ENCODE data around the gene CTIF. TPM values are rescaled to one million over a fixed set of nuclear protein-coding genes. Genes with fewer than 3 reads are reported as not detected.

The CTIF gene
- total RNA-seq, 1 donor from 2014 or later = 54.8 TPM

GRCh38 chr18:48572402-48573126, 33.7 kb downstream of the CTIF start:
- no peak for DNase-seq
- Histone ChIP-seq H3K36me3 (no peaks in the 10 kb centered on the region), H3K27ac (no peak overlapping the region), H3K27me3 (ENCODE audit: low read depth) (no peaks in the 10 kb centered on the region), H3K4me1 (no peaks in the 10 kb centered on the region), H3K9me3 (no peaks in the 10 kb centered on the region), H3K4me3 (no peak overlapping the region)
- intact Hi-C loops (cut with DNase I) = no loop called here
- no peak for ATAC-seq
- TF ChIP-seq, protein P1, sequence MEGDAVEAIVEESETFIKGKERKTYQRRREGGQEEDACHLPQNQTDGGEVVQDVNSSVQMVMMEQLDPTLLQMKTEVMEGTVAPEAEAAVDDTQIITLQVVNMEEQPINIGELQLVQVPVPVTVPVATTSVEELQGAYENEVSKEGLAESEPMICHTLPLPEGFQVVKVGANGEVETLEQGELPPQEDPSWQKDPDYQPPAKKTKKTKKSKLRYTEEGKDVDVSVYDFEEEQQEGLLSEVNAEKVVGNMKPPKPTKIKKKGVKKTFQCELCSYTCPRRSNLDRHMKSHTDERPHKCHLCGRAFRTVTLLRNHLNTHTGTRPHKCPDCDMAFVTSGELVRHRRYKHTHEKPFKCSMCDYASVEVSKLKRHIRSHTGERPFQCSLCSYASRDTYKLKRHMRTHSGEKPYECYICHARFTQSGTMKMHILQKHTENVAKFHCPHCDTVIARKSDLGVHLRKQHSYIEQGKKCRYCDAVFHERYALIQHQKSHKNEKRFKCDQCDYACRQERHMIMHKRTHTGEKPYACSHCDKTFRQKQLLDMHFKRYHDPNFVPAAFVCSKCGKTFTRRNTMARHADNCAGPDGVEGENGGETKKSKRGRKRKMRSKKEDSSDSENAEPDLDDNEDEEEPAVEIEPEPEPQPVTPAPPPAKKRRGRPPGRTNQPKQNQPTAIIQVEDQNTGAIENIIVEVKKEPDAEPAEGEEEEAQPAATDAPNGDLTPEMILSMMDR (IDR thresholded peaks at IDR 0.05) = no peak

DNA sequence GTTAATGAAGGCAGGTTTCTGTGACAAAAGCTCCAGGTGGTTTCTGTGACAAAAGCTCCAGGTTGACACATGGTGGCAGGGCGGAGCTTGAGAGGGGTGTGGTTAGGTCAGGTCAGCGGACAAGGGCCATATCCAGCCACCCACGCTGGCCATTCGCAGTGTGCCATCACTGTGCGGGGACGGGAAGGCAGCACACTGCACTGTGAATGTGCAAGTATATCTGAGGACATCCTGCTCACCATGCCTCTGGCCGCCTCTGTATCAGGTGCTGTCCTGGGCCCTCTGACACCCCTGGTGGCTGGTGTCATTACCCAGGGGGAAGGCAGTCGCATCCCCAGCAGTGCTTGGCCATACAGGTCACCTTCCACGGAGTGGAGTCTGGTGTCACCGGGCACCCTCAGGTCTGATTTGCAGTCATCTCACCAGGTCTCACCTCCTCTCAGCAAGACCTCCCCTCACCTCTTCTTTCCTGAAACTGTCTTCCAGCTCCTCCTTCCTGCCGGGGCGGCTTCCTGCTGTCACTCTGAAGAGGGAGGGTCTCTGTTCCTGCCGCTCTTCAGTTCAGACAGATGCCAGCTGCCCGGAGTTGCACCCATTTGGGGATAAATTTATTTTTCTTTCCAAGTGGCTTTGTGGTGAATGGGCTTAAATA, 34.9 kb downstream of the CTIF start:
- Histone ChIP-seq H3K36me3 (no peaks in the 10 kb centered on the region), H3K4me1 (no peaks in the 10 kb centered on the region), H3K27me3 (ENCODE audit: low read depth) (no peaks in the 10 kb centered on the region), H3K9me3 (no peaks in the 10 kb centered on the region), H3K27ac (no peak overlapping the region), H3K4me3 (no peak overlapping the region)
- DNase-seq (no peak), ATAC-seq (no peak)
- intact Hi-C loops (cut with DNase I) = no loop called here
- TF ChIP-seq, protein P1 (IDR thresholded peaks at IDR 0.05) = no peak

- TF ChIP-seq, protein P1 (IDR thresholded peaks at IDR 0.05) = no peak
- Histone ChIP-seq H3K4me3 (no peak overlapping the region), H3K27me3 (ENCODE audit: low read depth) (no peaks in the 10 kb centered on the region), H3K4me1 (no peaks in the 10 kb centered on the region), H3K36me3 (no peaks in the 10 kb centered on the region), H3K27ac (no peak overlapping the region), H3K9me3 (no peaks in the 10 kb centered on the region)
- intact Hi-C loops (cut with DNase I) = no loop called here
- ATAC-seq (no peak), DNase-seq (no peak)
Observed at GRCh38 chr18:48574667-48575300, 36.0 kb downstream of the CTIF start.

DNA sequence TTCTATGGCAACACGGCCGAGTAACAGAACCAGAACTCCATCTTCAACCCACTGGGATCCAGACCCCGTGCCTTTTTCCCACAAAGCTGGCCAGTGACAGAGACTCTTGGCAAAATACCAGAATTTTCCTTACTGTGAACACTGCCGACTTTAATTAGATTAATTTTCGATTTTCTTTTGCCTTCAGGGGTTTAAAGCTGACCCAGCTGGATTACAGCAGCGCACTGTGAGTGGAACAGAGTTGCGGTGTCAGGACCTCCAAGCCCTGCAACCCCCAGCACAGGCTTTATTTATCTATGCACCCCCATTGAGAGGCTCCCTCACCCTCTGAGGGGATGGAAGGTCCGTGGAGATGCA, 36.4 kb downstream of the CTIF start:
- Histone ChIP-seq H3K4me3 (no peak overlapping the region), H3K4me1 (no peaks in the 10 kb centered on the region), H3K27me3 (ENCODE audit: low read depth) (no peaks in the 10 kb centered on the region), H3K27ac (no peak overlapping the region), H3K36me3 (no peaks in the 10 kb centered on the region), H3K9me3 (no peaks in the 10 kb centered on the region)
- TF ChIP-seq, protein P1 (IDR thresholded peaks at IDR 0.05) = no peak
- no peak for DNase-seq
- intact Hi-C loops (cut with DNase I) = no loop called here
- ATAC-seq = no peak

- Histone ChIP-seq H3K4me3 (no peak overlapping the region), H3K27ac (no peak overlapping the region), H3K9me3 (no peaks in the 10 kb centered on the region), H3K36me3 (no peaks in the 10 kb centered on the region), H3K4me1 (no peaks in the 10 kb centered on the region), H3K27me3 (ENCODE audit: low read depth) (no peaks in the 10 kb centered on the region)
- TF ChIP-seq, protein P1 (IDR thresholded peaks at IDR 0.05) = no peak
- ATAC-seq = no peak
- intact Hi-C loops (cut with DNase I) = no loop called here
- no peak for DNase-seq
Observed at GRCh38 chr18:48575658-48576456, 37.0 kb downstream of the CTIF start.
